ENCODE data around the gene TERT. TPM values are rescaled to one million over a fixed set of nuclear protein-coding genes. Genes with fewer than 3 reads are reported as not detected.

Gene TERT
- total and polyA plus RNA-seq, 2 of the 4 experiments (the other 2 are of a cell fraction) = not detected

GRCh38 chr5:1240496-1241260, 54.2 kb downstream of the TERT start:
- Histone ChIP-seq H4K8ac (ENCODE audit: low read depth in 2 of 2, low read length in 2 of 2) (no peak overlapping the region), H3K18ac (ENCODE audit: low read depth, low read length) (no peak overlapping the region), H4K5ac (ENCODE audit: low read depth, low read length) (no peak overlapping the region), H3K14ac (replicated peaks; ENCODE audit: low read depth, low read length) (no peak overlapping the region), H3K9ac (ENCODE audit: low read depth, low read length) (no peak overlapping the region), H3K27ac (ENCODE audit: insufficient read depth, low read length) (no peak overlapping the region), H2AFZ (replicated peaks; ENCODE audit: low read length, poor library complexity) (no peak overlapping the region), H2BK5ac (ENCODE audit: low read depth, low read length, poor library complexity, severe bottlenecking) (no peak overlapping the region), H3K9me1 (ENCODE audit: insufficient read depth, low read length) (no peaks in the 10 kb centered on the region), H3K4ac (ENCODE audit: low read depth, low read length) (no peak overlapping the region), H2AK5ac (ENCODE audit: low read depth, low read length) (no peak overlapping the region), H4K91ac (ENCODE audit: insufficient read depth, low read depth, low read length) (no peak overlapping the region), H4K20me1 (ENCODE audit: insufficient read depth, low read length) (no peaks in the 10 kb centered on the region), H3K4me1 (ENCODE audit: control insufficient read depth, insufficient read depth, low read length) (no peaks in the 10 kb centered on the region), H3K4me3 (ENCODE audit: insufficient read depth, low read depth, low read length) (no peak overlapping the region), H3K27me3 (ENCODE audit: control insufficient read depth, insufficient read depth, low read length) (peaks cover 2% of the 10 kb centered on the region; the same call in 1 of the 2 replicates), H3K79me1 (ENCODE audit: low read depth in 1 of 2, low read length in 2 of 2) (no peaks in the 10 kb centered on the region), H2BK120ac (ENCODE audit: low read depth, low read length) (no peak overlapping the region), H3K9me3 (ENCODE audit: control insufficient read depth, insufficient read depth, low read length) (peaks cover 4% of the 10 kb centered on the region; the same call in 1 of the 2 replicates), H2BK15ac (ENCODE audit: low read depth, low read length) (no peak overlapping the region), H3K36me3 (ENCODE audit: control insufficient read depth, insufficient read depth, low read length) (no peaks in the 10 kb centered on the region), H3K56ac (ENCODE audit: extremely low read depth, insufficient read depth, low read length) (no peak overlapping the region), H3K4me2 (ENCODE audit: low read depth, low read length) (no peak overlapping the region), H2BK20ac (ENCODE audit: low read depth, low read length) (no peak overlapping the region), H3K23ac (ENCODE audit: low read depth, low read length) (no peak overlapping the region), H2AK9ac (replicated peaks; ENCODE audit: low read depth, low read length, poor library complexity) (peak overlapping the region; percentile 65)
- DNase-seq (no peak), ATAC-seq (ENCODE audit: low read depth) (no peak)
- in situ Hi-C loops (cut with MboI; ENCODE audit: low sequenced_read_pairs) (no loop called here), intact Hi-C loops (cut with micrococcal nuclease) (no loop called here), dilution Hi-C loops (cut with HindIII; ENCODE audit: low sequenced_read_pairs, unreplicated experiment) (no loop called here)
- ChIA-PET CTCF (interaction anchor here (0.7 kb wide), 1 partner anchor 366 kb away, joined by 3 read pairs; no protein-coding TSS in a partner anchor), POLR2A (ENCODE audit: unreplicated experiment) (no interaction called here)
- no TSS peak for BruUV-seq (replicated peaks)
- WGBS, 2 experiments (ENCODE audit: extremely low coverage in 2 of 2, insufficient read length in 1 of 2) = 69% methylated on average over 18 of the region's 29 CpGs; no CpG with 5 or more reads in 1 of the 2 experiments
- TF ChIP-seq MXI1 (IDR thresholded peaks at IDR 0.05; ENCODE audit: borderline replicate concordance, low read depth, low read length) (no peak), MAFK (IDR thresholded peaks at IDR 0.05; ENCODE audit: low read depth, low read length) (no peak), POLR2A (IDR thresholded peaks at IDR 0.05; ENCODE audit: low read depth, low read length) (no peak), FOS (IDR thresholded peaks at IDR 0.05; ENCODE audit: low read depth, low read length) (no peak), USF2 (IDR thresholded peaks at IDR 0.05; ENCODE audit: low read depth, low read length) (no peak), RFX5 (IDR thresholded peaks at IDR 0.05; ENCODE audit: low read depth, low read length) (no peak)
- TF ChIP-seq, protein P1, sequence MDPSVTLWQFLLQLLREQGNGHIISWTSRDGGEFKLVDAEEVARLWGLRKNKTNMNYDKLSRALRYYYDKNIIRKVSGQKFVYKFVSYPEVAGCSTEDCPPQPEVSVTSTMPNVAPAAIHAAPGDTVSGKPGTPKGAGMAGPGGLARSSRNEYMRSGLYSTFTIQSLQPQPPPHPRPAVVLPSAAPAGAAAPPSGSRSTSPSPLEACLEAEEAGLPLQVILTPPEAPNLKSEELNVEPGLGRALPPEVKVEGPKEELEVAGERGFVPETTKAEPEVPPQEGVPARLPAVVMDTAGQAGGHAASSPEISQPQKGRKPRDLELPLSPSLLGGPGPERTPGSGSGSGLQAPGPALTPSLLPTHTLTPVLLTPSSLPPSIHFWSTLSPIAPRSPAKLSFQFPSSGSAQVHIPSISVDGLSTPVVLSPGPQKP (IDR thresholded peaks at IDR 0.05; ENCODE audit: borderline replicate concordance, low read depth, low read length) = no peak
